ENCODE measurements around the gene ZNF485. TPM values are rescaled to one million over a fixed set of nuclear protein-coding genes. Genes with fewer than 3 reads are reported as not detected.

ZNF485 gene
- total RNA-seq, result 5.2 TPM
- polyA plus RNA-seq, result 1.7 TPM

GRCh38 chr10:43606323-43607198 lies at the start of gene ZNF485:
Gene ZNF485, plus strand, starts transcription at chr10:43606438. Its CDS starts 613 bp downstream, at chr10:43607051.
- Histone ChIP-seq H3K4me1 (ENCODE audit: insufficient read depth) (no peaks in the 10 kb centered on the region), H3K4me3 (ENCODE audit: low read depth, low read length) (peak within 1 kb of the TSS; percentile 81), H3K27ac (ENCODE audit: low read depth) (no peak within 1 kb of the TSS), H3K36me3 (ENCODE audit: insufficient read depth) (no peaks in the 10 kb centered on the region)
- 3% methylated on average over 58 of the region's 58 CpGs for WGBS
- DNase-seq (ENCODE audit: extremely low spot score), result no peak

- H3K36me3 ChIP-seq (ENCODE audit: insufficient read depth), result no peaks in the 10 kb centered on the region
- no peak overlapping the region for H3K27ac ChIP-seq (ENCODE audit: low read depth)
- DNase-seq (ENCODE audit: extremely low spot score), result no peak
- H3K4me3 ChIP-seq (ENCODE audit: low read depth, low read length), result no peak overlapping the region
- WGBS, result 97% methylated on average over 4 of the region's 4 CpGs
- H3K4me1 ChIP-seq (ENCODE audit: insufficient read depth), result no peaks in the 10 kb centered on the region
Observed at GRCh38 chr10:43557214-43557613, 49.0 kb upstream of the ZNF485 start.

GRCh38 chr10:43569681-43570080 lies 36.6 kb upstream of the ZNF485 start:
- H3K4me3 ChIP-seq (ENCODE audit: low read depth, low read length), result no peak overlapping the region
- H3K27ac ChIP-seq (ENCODE audit: low read depth), result no peak overlapping the region
- H3K4me1 ChIP-seq (ENCODE audit: insufficient read depth), result peaks cover 3% of the 10 kb centered on the region
- no peaks in the 10 kb centered on the region for H3K36me3 ChIP-seq (ENCODE audit: insufficient read depth)
- DNase-seq (ENCODE audit: extremely low spot score), result no peak

- 47% methylated on average over 1 of the region's 1 CpG for WGBS
- no peak overlapping the region for H3K4me3 ChIP-seq (ENCODE audit: low read depth, low read length)
- no peak overlapping the region for H3K27ac ChIP-seq (ENCODE audit: low read depth)
- no peak for DNase-seq (ENCODE audit: extremely low spot score)
- H3K36me3 ChIP-seq (ENCODE audit: insufficient read depth), result no peaks in the 10 kb centered on the region
- peaks cover 3% of the 10 kb centered on the region for H3K4me1 ChIP-seq (ENCODE audit: insufficient read depth)
Observed at GRCh38 chr10:43570971-43571370, 35.3 kb upstream of the ZNF485 start.

GRCh38 chr10:43573250-43574000 lies 32.8 kb upstream of the ZNF485 start:
- no peak overlapping the region for H3K27ac ChIP-seq (ENCODE audit: low read depth)
- no peaks in the 10 kb centered on the region for H3K36me3 ChIP-seq (ENCODE audit: insufficient read depth)
- peaks cover 3% of the 10 kb centered on the region for H3K4me1 ChIP-seq (ENCODE audit: insufficient read depth)
- H3K4me3 ChIP-seq (ENCODE audit: low read depth, low read length), result peak overlapping the region; percentile 74
- DNase-seq (ENCODE audit: extremely low spot score), result no peak
- 29% methylated on average over 14 of the region's 14 CpGs for WGBS

GRCh38 chr10:43574001-43574892 lies 32.0 kb upstream of the ZNF485 start, which contains the start of gene ZNF239:
Gene ZNF239, minus strand, starts transcription at chr10:43574616. Its CDS starts 16,537 bp downstream, at chr10:43558079.
- Histone ChIP-seq H3K36me3 (ENCODE audit: insufficient read depth) (no peaks in the 10 kb centered on the region), H3K4me1 (ENCODE audit: insufficient read depth) (peaks cover 3% of the 10 kb centered on the region), H3K27ac (ENCODE audit: low read depth) (peak within 1 kb of the TSS; percentile 61), H3K4me3 (ENCODE audit: low read depth, low read length) (peak within 1 kb of the TSS; percentile 74)
- 1% methylated on average over 78 of the region's 78 CpGs for WGBS
- DNase-seq (ENCODE audit: extremely low spot score), result peak; percentile 69

GRCh38 chr10:43574906-43575305 lies 31.3 kb upstream of the ZNF485 start:
- Histone ChIP-seq H3K4me3 (ENCODE audit: low read depth, low read length) (peak overlapping the region; percentile 16), H3K4me1 (ENCODE audit: insufficient read depth) (peaks cover 3% of the 10 kb centered on the region), H3K27ac (ENCODE audit: low read depth) (no peak overlapping the region), H3K36me3 (ENCODE audit: insufficient read depth) (no peaks in the 10 kb centered on the region)
- no peak for DNase-seq (ENCODE audit: extremely low spot score)
- 90% methylated on average over 8 of the region's 8 CpGs for WGBS

- H3K36me3 ChIP-seq (ENCODE audit: insufficient read depth), result no peaks in the 10 kb centered on the region
- DNase-seq (ENCODE audit: extremely low spot score), result no peak
- H3K27ac ChIP-seq (ENCODE audit: low read depth), result no peak overlapping the region
- H3K4me3 ChIP-seq (ENCODE audit: low read depth, low read length), result no peak overlapping the region
- WGBS, result 95% methylated on average over 5 of the region's 5 CpGs
- H3K4me1 ChIP-seq (ENCODE audit: insufficient read depth), result peaks cover 3% of the 10 kb centered on the region
Observed at GRCh38 chr10:43576062-43576461, 30.2 kb upstream of the ZNF485 start.

GRCh38 chr10:43576580-43576979 lies 29.7 kb upstream of the ZNF485 start:
- WGBS, result 74% methylated on average over 5 of the region's 5 CpGs
- no peak for DNase-seq (ENCODE audit: extremely low spot score)
- H3K27ac ChIP-seq (ENCODE audit: low read depth), result no peak overlapping the region

GRCh38 chr10:43584051-43584450 lies 22.2 kb upstream of the ZNF485 start:
- whole genome bisulfite sequencing, result 68% methylated on average over 4 of the region's 4 CpGs

More at GRCh38 chr10:43576580-43576979, 29.7 kb upstream of the ZNF485 start:
- H3K4me1 ChIP-seq (ENCODE audit: insufficient read depth), result peaks cover 3% of the 10 kb centered on the region
- no peak overlapping the region for H3K4me3 ChIP-seq (ENCODE audit: low read depth, low read length)
- no peaks in the 10 kb centered on the region for H3K36me3 ChIP-seq (ENCODE audit: insufficient read depth)

GRCh38 chr10:43585046-43585445 lies 21.2 kb upstream of the ZNF485 start:
- Histone ChIP-seq H3K4me3 (ENCODE audit: low read depth, low read length) (no peak overlapping the region), H3K27ac (ENCODE audit: low read depth) (no peak overlapping the region), H3K4me1 (ENCODE audit: insufficient read depth) (no peaks in the 10 kb centered on the region), H3K36me3 (ENCODE audit: insufficient read depth) (no peaks in the 10 kb centered on the region)
- no peak for DNase-seq (ENCODE audit: extremely low spot score)
- 85% methylated on average over 5 of the region's 5 CpGs for WGBS

More at GRCh38 chr10:43584051-43584450, 22.2 kb upstream of the ZNF485 start:
- no peak for DNase-seq (ENCODE audit: extremely low spot score)
- Histone ChIP-seq H3K27ac (ENCODE audit: low read depth) (no peak overlapping the region), H3K4me1 (ENCODE audit: insufficient read depth) (no peaks in the 10 kb centered on the region), H3K4me3 (ENCODE audit: low read depth, low read length) (no peak overlapping the region), H3K36me3 (ENCODE audit: insufficient read depth) (no peaks in the 10 kb centered on the region)

- 71% methylated on average over 9 of the region's 9 CpGs for WGBS
- Histone ChIP-seq H3K4me1 (ENCODE audit: insufficient read depth) (no peaks in the 10 kb centered on the region), H3K4me3 (ENCODE audit: low read depth, low read length) (no peak overlapping the region), H3K36me3 (ENCODE audit: insufficient read depth) (no peaks in the 10 kb centered on the region), H3K27ac (ENCODE audit: low read depth) (no peak overlapping the region)
- DNase-seq (ENCODE audit: extremely low spot score), result no peak
Observed at GRCh38 chr10:43585981-43586729, 20.1 kb upstream of the ZNF485 start.
